HG03521 (cell line): ENCODE data around the gene DHCR24.
"Not testable (repeated sequence)": the region's sequence is repeated elsewhere in the genome, so short reads cannot be mapped to it uniquely, and the experiment has no call there.

Experiments
- ATAC-seq: cut with Tn5 transposase; IDR thresholded peaks from one replicate; pipeline ENCODE4 v1.9.1; 2021; ENCODE audit warnings: mild to moderate bottlenecking, moderate library complexity; ENCODE audit not compliant: unreplicated experiment

DHCR24 gene

DNA sequence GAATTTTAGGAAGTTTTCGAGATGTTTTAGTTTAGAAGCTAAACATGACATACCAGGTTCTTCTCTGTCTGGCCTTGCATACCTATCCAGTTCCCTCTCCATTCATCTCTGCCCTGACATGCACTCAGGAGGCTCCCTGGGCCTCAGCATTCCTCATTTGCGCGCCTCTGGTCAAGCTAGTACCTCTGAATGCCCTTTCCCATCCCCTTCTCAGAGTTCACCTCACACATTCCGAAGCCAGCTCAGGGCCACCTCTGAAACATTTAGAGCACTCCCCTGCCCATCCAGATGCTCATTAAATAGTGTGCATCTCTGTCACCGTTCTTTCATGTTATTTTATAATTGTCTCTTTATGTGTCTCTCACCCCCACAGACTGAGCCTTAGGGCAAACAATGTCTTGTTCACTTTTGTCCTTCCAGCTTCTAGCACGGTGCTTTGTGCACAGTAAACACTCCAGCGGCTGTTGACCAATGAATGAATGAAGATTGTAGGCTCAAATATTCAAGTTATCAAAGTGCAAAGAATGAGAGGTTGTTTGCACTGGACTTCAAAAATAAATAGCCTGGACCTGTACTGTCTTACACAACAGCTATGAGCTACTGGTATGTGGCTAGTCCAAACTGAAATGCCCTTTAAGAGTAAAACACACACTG lies 1.2 kb upstream of the DHCR24 start:
- no peak for ATAC-seq

DNA sequence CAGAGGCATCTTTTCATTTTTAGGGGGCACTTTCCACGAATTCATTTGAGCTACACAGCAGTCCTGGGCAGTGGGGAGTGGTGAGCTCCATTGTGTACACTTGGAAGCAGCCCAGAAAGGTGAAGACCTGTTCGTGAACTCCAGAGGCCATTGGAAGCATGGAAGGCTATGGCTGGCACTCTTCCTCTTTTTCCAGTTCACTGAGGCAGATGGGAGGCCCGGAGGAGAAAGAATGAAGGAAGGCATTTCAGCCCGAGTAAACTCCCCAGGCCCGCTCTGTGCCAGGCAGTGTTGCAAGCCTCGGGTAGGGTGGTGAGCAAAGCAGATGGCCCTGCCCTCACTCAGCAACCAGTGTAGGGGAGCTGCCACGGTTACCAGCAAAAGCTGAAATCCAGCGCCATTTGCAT lies 673 bp upstream of the DHCR24 start:
- no peak for ATAC-seq

DNA sequence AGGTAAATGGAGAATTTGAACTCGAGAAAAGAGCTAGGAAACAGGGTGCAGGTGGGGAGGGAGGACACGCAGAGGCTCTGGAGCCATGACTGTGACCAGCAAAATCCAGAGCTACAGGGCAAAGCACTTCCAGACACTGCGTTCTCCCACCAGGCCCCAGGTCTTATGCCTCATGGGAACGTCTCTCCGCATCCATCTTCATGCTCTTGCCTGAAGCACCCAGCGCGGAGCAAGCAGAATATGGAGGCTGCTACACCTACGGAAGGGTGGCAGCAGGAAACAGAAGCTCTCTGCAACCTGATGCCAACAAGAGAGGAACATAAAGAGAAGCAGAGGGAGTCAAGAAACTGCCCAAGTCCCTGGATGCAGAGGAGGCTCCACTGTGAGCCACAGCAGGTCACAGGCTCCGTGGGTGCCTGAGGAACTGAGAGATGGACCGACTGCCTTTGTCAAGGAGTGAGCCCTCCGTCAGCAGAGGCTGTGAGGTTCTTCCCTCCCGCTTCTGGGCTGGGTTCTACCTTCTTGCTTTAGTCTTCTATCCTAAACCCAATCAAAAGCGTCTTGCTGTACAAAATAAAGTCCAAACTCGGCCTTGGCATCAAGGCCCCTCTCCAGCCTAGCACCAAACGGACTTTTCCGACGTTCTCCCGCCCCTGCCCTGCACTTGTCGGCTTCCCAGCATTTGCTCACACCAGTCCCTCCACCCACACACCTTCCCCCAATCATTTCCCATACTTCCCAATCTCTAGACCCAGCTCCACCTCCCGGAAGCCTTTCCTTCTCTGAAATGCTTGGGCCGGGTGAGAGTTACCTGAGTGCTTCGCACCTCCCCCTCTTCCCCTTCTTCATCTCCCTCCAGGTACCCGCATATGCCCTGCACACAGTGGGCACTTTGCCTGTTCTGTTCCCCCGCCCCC lies 930 bp downstream of the DHCR24 start:
- no peak for ATAC-seq

DNA sequence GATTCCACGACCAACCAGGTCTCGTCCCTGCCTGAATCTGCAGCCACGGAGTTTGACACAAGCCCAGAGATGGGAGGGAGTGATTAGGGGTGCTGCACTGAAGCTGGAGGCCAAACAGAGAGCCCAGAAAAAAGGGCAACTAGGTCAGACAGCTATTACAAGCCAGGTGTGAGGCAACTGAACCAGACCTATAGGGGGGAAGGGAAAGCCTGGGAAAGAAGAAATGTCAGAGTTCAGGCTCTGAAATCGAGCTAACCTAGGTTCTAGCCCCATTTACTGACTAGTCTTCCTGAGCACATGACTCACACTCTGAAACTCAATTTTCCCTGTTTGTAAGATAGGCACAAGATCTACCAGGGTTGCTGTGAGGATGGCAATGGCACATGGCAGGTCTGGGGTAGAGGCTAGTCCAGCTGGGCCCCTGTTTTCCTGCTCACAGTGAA lies 1.7 kb downstream of the DHCR24 start:
- ATAC-seq: no peak

DNA sequence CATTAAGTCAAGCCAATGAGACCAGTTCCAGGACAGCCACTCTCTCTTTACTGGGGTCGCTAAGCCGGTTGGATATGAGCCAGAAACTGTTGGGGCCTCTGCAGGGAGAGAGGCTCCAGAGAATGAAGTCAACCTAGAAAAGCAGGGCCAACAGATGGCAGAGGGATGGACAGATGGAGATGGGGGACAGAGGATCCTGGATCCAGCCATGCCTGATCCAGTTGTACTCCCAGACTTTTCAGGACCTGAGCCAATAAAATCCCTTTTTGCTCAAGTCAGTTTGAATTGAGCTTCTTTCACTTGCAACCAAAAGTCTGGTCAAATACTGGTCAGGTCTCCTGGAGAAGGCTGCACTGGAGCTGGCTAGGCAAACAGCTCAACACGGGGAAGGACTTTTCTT lies 2.2 kb downstream of the DHCR24 start:
- no peak for ATAC-seq

DNA sequence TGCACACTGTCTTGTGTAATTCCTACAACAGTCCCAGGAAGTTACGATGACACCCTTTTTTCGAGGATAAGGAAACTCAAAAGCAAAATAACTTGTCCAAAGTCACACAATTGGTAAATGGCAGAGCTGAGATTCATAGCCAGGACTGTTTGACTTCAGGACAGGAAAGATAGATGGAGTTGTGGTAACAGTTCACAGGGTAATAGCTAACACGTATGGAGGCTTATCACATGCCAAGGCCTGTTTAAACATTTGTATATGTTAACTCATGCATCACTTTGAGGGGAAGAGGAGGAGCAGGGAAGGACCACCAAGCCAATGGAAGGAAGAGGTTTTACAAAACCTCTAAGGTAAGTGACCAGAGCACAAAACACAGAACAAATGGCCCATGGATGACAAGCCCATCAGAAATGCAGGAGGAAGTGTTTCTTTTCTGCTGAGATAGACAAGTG lies 2.8 kb downstream of the DHCR24 start:
- no peak for ATAC-seq

DNA sequence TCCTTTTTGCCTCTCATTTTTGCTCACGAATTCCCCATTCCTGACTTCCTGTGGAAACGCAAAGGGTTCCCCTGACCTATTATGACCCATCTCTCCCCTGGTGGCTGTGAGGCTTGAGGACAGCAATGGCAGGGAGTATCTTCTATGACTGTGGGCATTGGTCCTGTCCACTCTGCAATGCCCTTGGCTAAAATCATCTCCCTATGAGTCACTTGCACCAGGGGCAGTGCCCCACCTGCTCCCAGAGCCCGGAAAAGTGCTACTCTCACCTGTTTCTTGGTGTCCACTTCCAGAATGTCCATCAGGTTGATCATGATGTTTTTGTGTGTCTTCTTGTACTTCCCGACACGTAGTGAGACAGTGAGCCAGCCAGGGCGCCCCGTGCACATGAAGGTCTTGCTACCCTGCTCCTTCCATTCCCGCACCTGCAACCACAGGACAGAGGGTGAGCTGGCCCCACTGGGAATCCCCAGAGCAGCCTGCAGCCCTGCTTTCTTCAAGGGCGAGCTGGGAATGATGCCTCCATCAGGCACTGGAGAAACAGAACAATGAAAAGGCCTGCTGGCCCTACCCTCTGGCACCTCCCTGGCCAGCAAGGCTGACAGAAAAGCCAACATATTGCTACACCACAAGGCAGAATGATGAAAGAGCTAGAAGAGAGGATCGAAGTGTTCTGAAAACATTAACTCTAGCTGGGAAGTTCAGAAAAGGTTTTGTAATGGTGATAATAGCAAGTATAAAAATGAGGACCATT lies 3.5 kb downstream of the DHCR24 start:
- no peak for ATAC-seq

DNA sequence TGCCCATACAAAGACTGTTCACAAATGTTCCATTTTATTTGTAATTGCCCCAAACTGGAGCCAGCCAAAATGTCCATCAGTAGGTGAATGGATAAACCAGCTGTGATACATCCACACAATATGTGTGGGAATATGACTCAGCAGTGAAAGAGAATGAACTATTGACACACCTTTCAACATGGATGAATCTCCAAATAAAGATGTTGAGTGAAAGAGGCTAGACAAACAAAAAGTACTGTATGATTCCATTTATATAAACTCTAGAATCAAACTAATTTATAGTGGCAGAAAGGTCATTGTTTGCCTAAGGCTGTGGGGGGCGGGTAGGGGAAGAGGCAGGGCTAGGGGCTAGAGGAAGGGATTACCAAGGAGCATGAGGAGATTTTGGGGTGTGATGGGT lies 4.5 kb downstream of the DHCR24 start:
- no peak for ATAC-seq

DNA sequence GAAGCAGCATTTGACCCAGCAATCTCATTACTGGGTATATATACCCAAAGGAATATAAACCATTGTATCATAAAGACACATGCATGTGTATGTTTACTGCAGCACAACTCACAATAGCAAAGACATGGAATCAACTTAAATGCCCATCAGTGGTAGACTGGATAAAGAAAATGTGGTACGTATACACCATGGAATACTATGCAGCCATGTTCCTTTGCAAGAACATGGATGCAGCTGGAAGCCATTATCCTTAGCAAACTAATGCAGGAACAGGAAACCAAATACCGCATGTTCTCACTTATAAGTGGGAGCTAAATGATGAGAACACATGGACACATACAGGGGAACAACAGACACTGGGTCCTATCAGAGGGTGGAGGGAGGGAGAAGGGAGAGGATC lies 5.4 kb downstream of the DHCR24 start:
- ATAC-seq: not testable (repeated sequence)

DNA sequence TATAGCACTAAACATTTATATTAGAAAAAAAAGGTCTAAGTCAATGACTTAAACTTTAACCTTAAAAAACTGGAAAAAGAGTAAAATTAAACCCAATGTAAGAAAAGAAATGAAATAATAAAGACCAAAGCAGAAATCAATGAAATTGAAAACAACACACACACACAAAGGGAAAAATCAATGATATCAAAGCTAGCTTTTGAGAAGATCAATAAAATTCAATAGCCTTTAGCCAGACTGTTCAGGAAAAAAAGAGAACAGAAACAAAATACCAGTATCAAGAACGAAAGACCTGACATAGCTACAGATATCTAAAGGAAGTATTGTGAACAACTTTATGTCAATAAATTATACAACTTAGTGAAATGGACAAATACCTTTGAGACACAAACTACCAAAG lies 7.1 kb downstream of the DHCR24 start:
- no peak for ATAC-seq

DNA sequence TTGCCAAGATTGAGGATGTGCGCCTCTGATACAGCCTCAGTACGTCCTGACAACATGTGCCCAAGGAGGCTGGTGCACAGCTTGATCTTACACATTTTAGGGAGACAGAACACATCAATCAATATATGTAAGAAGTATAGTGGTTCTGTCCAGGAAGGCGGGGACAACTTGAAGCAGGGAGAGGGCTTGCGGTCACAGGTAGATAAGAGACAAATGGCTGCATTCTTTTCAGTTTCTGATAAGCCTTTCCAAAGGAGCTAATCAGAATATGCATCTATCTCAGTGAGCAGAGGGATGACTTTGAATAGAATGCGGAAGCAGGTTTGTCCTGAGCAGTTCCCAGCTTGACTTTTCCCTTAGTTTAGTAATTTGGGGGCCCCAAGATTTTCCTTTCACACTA lies 10.2 kb downstream of the DHCR24 start:
- ATAC-seq: no peak

DNA sequence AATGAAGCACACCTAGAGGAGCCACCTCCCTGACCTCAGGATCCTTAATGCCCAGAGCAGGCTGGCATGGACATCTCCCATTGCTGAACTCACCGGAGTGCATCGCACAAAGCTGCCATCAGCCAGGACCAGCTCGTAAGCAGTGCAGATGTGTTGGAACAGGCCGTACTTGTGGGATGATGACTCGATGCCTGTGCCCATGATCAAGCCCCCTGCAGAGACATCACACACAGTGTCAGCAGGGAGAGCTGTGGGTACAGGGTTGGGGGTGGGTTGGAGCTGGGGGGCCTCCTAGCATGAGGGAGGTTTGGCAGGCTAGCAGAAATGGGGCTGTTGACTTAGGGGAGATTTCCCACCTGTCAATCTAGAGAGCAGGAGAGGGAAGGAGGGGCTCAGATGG lies 12.0 kb downstream of the DHCR24 start:
- ATAC-seq: no peak

DNA sequence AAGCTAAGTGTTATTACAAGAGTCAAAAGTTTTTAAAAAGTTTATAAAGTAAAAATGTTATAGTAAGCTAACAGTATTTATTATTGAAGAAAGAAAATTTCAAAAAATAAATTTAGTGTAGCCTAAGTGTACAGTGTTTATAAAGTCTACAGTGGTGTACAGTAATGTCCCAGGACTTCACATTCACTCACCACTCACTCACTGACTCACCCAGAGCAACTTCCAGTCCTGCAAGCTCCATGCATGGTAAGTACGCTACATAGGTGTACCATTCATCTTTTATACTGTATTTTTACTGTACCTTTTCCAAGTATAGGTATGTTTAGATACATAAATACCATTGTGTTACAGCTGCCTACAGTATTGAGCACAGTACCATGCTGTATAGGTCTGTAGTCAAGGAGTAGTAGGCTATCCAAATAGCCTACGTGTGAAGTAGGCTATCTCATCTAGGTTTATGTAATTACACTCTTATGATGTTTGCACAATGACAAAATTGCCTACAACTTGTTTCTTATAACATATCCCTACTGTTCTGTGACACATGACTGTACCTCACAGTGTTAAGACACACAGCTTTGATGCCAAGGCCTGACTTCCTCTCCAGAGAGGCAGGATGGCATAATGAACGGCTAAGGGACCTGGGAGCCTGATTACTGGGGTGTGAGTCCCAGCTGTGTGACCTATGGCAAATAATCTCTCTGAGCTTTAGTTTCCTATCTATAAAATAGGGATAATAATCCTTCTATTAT lies 12.7 kb downstream of the DHCR24 start:
- ATAC-seq: no peak

DNA sequence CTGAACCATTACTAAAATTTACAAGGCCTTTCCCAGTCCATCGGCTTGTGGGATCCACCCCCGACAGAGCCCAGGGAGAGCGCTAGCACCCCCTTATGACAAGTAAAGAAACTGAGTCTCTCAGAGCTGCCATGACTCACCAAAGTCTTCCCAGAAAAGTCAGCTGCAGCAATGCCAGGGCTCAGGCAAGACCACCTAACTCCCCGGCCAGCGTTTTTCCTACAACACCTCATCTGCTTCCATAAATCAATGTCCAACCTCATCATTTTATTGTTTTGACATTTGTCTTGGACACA lies 15.0 kb downstream of the DHCR24 start:
- ATAC-seq: no peak

DNA sequence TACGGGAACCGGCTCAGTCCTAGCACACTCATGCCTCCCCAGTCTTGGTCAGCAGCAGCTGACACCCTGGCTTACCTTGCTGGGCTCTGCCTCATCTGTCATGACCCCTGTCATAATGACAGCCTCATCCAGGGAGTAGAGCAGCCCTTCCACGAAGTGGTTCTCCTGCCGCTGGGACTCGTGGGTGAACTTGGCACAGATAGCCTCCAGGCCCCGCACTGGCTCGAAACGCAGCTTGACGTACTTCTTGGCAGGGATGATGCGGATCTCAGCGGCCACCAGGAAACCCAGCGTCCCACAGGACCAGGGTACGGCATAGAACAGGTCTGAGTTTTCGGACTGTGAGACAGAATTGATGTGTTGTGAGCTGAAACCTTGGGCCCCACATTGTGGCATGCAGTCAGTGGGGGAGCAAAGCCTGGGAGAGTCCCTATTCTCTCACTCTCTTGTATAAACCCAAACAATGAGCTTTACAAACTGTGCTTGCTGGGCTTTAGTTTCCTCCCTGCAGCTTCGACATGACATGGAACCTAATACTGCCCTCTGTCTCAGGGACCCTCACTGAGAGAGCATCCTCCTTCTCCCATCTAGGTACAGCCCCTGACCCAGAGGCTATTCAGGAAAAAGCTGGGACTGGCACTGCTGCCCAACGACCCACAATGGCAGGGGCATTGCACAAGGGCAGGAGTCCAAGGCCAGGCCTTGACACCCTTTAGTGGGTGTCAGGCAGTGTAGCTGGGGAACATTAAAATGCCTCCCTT lies 15.5 kb downstream of the DHCR24 start:
- ATAC-seq: no peak

DNA sequence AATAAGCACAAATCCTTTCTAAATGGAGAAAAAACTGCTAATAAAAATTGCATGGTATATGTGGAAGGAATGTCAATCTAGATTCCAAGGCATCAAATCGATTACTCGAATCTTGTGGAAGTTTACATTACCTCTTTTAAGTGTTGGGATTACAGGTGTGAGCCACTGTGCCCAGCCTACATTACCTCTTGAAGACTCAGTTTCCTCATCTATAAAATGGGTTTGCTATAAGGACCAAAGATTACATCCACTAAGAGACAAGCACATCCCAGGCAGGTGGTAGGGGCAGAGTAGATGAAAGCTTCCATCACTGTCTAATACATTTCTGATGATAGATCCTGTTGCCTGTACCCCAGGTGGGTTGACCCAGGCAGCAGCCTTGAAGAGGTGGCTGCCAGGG lies 16.1 kb downstream of the DHCR24 start:
- ATAC-seq: no peak

DNA sequence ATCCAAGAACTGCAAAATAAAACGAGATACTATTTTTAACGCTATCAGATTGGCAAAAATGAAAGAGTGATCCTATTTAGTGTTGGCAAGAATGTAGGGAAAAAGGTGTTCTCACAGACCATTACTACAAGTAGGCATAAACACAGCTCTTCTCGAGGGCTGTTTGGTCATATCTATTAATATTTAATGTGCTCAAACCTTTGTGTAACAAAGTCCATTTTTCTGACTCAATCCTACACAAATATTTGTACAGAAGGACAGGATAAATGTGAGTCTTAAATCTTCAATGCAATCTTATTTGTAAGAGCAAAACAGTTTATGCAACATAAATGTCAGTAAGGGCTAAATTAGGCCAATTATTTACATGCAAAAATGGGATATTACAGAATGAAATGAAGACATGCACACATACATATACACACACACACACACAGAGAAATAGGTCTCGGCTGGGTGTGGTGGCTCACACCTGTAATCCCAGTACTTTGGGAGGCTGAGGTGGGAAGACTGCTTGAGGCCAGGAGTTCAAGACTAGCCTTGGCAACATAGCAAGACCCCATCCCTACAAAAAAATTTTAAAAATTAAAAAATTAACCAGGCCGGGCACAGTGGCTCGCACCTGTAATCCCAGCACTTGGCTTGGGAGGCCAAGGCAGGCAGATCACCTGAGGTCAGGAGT lies 17.7 kb downstream of the DHCR24 start:
- ATAC-seq: no peak

DNA sequence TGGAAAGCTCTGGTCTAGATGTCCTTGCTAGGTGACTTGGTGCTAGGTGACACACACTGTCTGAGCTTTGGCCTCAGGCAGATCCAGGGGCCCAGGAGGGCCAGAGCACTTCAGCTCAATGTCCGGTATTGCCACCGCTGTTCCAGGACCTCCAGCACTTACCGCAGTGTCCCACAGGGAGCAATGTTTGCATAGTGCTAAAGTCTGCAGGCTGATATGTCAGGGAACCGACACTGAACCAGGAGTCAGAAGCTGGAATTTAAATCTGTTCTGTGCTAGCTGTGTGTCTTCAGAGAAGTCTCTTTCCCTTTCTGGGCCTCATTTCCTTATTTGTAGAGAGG lies 19.3 kb downstream of the DHCR24 start:
- ATAC-seq: no peak

DNA sequence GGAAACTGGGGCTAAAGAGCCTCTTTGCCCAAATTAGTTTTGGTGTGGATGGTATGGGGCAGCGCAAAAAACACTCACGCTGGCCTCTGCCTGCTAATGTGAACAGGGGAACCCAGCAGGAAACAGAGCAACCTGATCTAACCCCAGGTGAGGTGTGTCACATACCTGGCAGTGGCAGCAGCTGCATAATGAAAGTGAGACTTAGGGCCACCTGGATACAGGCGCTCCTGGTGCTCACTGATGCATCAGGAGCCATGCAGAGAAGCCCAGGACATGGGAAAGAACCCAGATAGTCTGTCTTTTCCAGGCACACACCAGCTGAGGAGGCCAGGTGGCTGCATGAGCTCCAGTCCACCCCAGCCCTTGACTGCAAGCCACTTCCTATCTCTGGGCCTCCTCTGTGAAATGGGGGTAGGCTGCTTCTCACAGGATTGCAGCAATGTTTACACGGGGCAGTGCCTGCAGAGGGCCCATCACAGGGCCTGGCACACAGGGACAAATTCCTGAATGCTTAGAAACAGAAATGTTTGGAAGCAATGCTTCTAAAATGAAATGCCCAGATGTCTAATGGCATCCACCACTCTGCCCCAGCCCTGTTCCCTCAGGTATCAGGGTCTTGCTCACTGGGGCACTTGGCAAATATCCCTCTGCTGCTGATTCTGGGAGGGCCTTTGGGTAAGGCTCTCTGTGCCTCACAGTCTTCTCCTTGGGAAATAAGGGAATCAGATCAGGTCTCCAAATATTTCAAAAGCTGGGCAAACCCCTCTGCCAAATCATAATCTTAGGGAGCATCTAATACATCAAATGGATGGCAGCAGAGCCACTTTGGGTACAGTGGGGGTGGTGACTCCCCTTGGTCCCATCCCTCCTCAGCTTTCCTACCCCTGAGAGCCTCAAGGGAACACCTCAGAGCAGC lies 19.9 kb downstream of the DHCR24 start:
- no peak for ATAC-seq
